Keratinocyte (primary cell): ENCODE results near the gene ZBTB45. TPM values are rescaled to one million over a fixed set of nuclear protein-coding genes. Genes with fewer than 3 reads are reported as not detected.

Experiments
- DNase-seq: peaks from one replicate; pipeline ENCODE4 v3.0.0-alpha.2; 2011; ENCODE audit warnings: low read depth, missing footprints, low spot score
- FAIRE-seq: peaks from 2 replicates; lab custom pipeline; 2011; peaks lifted over from hg19 to GRCh38; lab: Jason Lieb, UNC
- H2AFZ ChIP-seq: 2 replicates; pipeline ENCODE4 v1.6.0; 2012; ENCODE audit warnings: low read length, control low read depth, inconsistent platforms; ENCODE audit not compliant: control insufficient read depth
- H3K27ac ChIP-seq: 2 replicates; pipeline ENCODE4 v1.5.1; 2011; ENCODE audit warnings: low read length; ENCODE audit not compliant: control insufficient read depth, insufficient read depth
- H3K27me3 ChIP-seq: 3 replicates; pipeline ENCODE4 v1.6.0; 2011; ENCODE audit warnings: low read length; ENCODE audit not compliant: control insufficient read depth, insufficient read depth; ENCODE audit errors: extremely low read depth
- H3K36me3 ChIP-seq, 2 experiments: 2 replicates in 1 of 2; 3 replicates in 1 of 2; pipeline ENCODE4 v1.5.1; 2011; ENCODE audit warnings: low read length in 2 of 2, mild to moderate bottlenecking in 1 of 2; ENCODE audit not compliant: control insufficient read depth in 2 of 2, insufficient read depth in 2 of 2; ENCODE audit errors: extremely low read depth in 1 of 2
- H3K4me1 ChIP-seq: 3 replicates; pipeline ENCODE4 v1.5.1; 2011; ENCODE audit warnings: low read length; ENCODE audit not compliant: control insufficient read depth, insufficient read depth; ENCODE audit errors: extremely low read depth
- H3K4me2 ChIP-seq: 3 replicates; pipeline ENCODE4 v1.6.0; 2011; ENCODE audit warnings: low read depth, low read length; ENCODE audit not compliant: control insufficient read depth, insufficient read depth; ENCODE audit errors: extremely low read depth
- H3K4me3 ChIP-seq, 3 experiments: fragments of 200-600 bp in 1 of 3; sonication (generic) in 1 of 3; 2 replicates in 2 of 3; 3 replicates in 1 of 3; pipeline ENCODE4 v1.5.1; 2011 to 2016; ENCODE audit warnings: low read length in 3 of 3, mild to moderate bottlenecking in 3 of 3, control low read depth in 2 of 3, inconsistent platforms in 1 of 3, low read depth in 1 of 3, mixed read lengths in 1 of 3, mixed run types in 1 of 3, moderate library complexity in 1 of 3; ENCODE audit not compliant: control insufficient read depth in 2 of 3, insufficient read depth in 2 of 3; ENCODE audit errors: extremely low read depth in 1 of 3
- H3K79me2 ChIP-seq: 2 replicates; pipeline ENCODE4 v1.6.0; 2012; ENCODE audit warnings: low read length; ENCODE audit not compliant: control insufficient read depth, insufficient read depth
- H3K9ac ChIP-seq: 3 replicates; pipeline ENCODE4 v1.6.0; 2011; ENCODE audit warnings: low read length; ENCODE audit not compliant: control insufficient read depth, insufficient read depth; ENCODE audit errors: extremely low read depth
- H3K9me1 ChIP-seq: 3 replicates; pipeline ENCODE4 v1.6.0; 2011; ENCODE audit warnings: low read length; ENCODE audit not compliant: control insufficient read depth, insufficient read depth; ENCODE audit errors: extremely low read depth
- H3K9me3 ChIP-seq: 2 replicates; pipeline ENCODE4 v1.5.1; 2012; ENCODE audit warnings: low read depth, low read length; ENCODE audit not compliant: control insufficient read depth
- H4K20me1 ChIP-seq: 3 replicates; pipeline ENCODE4 v1.6.0; 2011; ENCODE audit warnings: low read length; ENCODE audit not compliant: control insufficient read depth, insufficient read depth; ENCODE audit errors: extremely low read depth
- EZH2 ChIP-seq: IDR thresholded peaks from one replicate; pipeline ENCODE4 v1.6.1; 2012; ENCODE audit warnings: inconsistent platforms, mild to moderate bottlenecking, low read length, moderate library complexity
- dilution Hi-C: fragments of 300-500 bp; cut with MboI; formaldehyde crosslinking; loops from one replicate; pipeline ENCODE4 v1.7.0; 2020; ENCODE audit warnings: low sequenced_read_pairs; ENCODE audit not compliant: extremely low pct_ligation_motif_present
- polyA plus RNA-seq, 5 experiments: library from polyadenylated mRNA; depleted of rRNA in 3 of 5; stranded (reverse) in 3 of 5; stranded (forward) in 1 of 5; unstranded in 1 of 5; fragments of >200 nt; gene quantifications; 1 replicate in 1 of 5; 2 replicates in 3 of 5; 3 replicates in 1 of 5; pipeline versions ENCODE4 v1.2.1 to v1.2.3, GENCODE V29; 2011 to 2012; ENCODE audit warnings: missing spikeins in 2 of 5, low read depth in 1 of 5, low replicate concordance in 1 of 5
- TF ChIP-seq, protein P1 (sequence below), 3 experiments: IDR thresholded peaks in 1 of 3; conservative IDR thresholded peaks in 1 of 3; optimal IDR thresholded peaks in 1 of 3; 2 replicates in 2 of 3; 3 replicates in 1 of 3; pipeline versions ENCODE3 to v1.5.1; 2011; ENCODE audit warnings: low read length in 3 of 3, mild to moderate bottlenecking in 3 of 3, moderate library complexity in 2 of 3, control low read depth in 1 of 3, inconsistent platforms in 1 of 3; ENCODE audit not compliant: insufficient read depth in 2 of 3; ENCODE audit errors: extremely low read depth in 1 of 3

Gene ZBTB45
- polyA plus RNA-seq, 1 donor (not counting 4 experiments of a cell fraction or from before 2014, with no cell fraction given), result 3.1 TPM

DNA sequence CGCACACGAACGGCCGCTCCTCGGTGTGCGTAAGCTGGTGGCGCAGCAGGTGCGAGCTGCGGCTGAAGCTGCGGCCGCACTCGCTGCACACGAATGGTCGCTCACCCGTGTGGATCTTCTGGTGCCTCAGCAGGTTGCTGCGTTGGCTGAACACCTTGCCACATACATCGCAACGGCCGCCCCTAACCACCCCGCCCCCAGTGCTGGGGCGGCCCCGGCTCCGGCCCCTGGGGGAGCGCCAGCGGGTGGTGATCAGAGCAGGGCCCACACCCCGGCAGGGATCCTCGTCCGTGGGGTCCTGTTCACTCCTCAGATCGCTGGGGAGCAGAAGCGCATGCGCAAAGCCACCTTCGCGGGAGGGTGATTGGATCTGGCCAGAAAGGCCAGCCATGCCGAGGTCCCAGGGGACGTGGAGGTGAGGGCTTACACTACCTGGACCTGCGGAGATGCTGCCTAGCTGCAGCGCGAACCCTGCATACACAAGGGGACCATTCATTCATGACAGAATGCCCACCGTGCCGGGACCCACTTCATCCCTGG is 43.5 kb upstream of the ZBTB45 start:
- dilution Hi-C loops, result no loop called here
- DNase-seq, result no peak
- Histone ChIP-seq H3K4me1 (peaks cover 22% of the 10 kb centered on the region), H3K4me3 (peak overlapping the region in 2 of 3 experiments; percentile 29 to 54), H3K9me3 (no peaks in the 10 kb centered on the region), H3K79me2 (peaks cover under 1% of the 10 kb centered on the region), H3K27me3 (peaks cover 4% of the 10 kb centered on the region), H4K20me1 (no peaks in the 10 kb centered on the region), H2AFZ (no peak overlapping the region), H3K4me2 (peak overlapping the region; percentile 84), H3K27ac (no peak overlapping the region), H3K9ac (no peak overlapping the region), H3K9me1 (no peaks in the 10 kb centered on the region), H3K36me3 (peaks cover 2 to 7% of the 10 kb centered on the region in 2 experiments)
- no peak for TF ChIP-seq EZH2
- TF ChIP-seq, protein P1, sequence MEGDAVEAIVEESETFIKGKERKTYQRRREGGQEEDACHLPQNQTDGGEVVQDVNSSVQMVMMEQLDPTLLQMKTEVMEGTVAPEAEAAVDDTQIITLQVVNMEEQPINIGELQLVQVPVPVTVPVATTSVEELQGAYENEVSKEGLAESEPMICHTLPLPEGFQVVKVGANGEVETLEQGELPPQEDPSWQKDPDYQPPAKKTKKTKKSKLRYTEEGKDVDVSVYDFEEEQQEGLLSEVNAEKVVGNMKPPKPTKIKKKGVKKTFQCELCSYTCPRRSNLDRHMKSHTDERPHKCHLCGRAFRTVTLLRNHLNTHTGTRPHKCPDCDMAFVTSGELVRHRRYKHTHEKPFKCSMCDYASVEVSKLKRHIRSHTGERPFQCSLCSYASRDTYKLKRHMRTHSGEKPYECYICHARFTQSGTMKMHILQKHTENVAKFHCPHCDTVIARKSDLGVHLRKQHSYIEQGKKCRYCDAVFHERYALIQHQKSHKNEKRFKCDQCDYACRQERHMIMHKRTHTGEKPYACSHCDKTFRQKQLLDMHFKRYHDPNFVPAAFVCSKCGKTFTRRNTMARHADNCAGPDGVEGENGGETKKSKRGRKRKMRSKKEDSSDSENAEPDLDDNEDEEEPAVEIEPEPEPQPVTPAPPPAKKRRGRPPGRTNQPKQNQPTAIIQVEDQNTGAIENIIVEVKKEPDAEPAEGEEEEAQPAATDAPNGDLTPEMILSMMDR (optimal IDR thresholded peaks at IDR 0.05 in 1 of 3, IDR thresholded peaks at IDR 0.05 in 1 of 3, conservative IDR thresholded peaks at IDR 0.05 in 1 of 3; ENCODE audit: extremely low read depth in 1 of 3, insufficient read depth in 2 of 3, low read length in 3 of 3), result no peak
- no peak for FAIRE-seq

DNA sequence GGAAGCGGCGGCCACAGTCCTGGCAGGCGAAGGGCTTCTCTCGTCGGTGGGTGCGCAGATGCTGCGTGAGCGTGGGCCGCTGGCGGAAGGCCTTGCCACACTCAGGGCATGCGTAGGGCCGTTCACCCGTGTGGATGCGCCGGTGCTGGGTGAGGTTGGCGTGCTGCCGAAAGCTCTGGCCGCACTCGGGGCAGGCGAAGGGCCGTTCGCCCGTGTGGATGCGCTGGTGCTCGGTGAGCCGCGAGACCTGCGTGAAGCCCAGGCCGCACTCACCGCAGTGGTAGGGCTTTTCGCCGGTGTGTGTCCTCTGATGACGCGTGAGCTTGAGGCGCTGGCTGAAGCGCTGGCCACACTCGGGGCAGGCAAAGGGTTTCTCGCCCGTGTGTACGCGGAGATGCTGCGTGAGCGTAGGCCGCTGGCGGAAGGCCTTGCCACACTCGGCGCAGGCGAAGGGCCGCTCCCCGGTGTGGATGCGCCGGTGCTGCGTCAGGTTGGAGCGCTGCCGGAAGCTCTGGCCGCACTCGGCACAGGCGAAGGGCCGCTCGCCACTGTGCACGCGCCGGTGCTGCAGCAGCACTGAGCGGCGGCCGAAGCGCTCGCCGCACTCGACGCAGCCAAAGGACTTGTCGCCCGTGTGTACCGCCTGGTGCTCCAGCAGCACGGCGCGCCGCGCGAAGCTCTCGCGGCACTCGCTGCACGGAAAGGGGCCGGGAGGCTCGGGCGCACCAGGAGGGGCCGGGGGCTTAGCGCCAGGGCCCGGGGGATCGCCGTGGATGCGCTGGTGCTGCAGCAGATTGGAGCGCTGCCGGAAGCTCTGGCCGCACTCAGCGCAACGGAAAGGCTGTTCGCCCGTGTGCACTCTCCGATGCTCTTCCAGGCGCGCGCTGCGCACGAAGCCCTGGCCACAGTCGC is 42.8 kb upstream of the ZBTB45 start:
- peak overlapping the region; percentile 44 for H3K9ac ChIP-seq
- FAIRE-seq, result no peak
- H3K9me3 ChIP-seq, result no peaks in the 10 kb centered on the region
- no peaks in the 10 kb centered on the region for H4K20me1 ChIP-seq
- H3K4me1 ChIP-seq, result peaks cover 22% of the 10 kb centered on the region
- peaks cover 8% of the 10 kb centered on the region for H3K79me2 ChIP-seq
- no peaks in the 10 kb centered on the region for H3K9me1 ChIP-seq
- dilution Hi-C loops, result no loop called here
- peaks cover 2 to 5% of the 10 kb centered on the region in 2 experiments for H3K36me3 ChIP-seq
- H3K4me3 ChIP-seq, result peak overlapping the region; percentile 23 to 54 (median 29)
- H3K27me3 ChIP-seq, result peaks cover 4% of the 10 kb centered on the region
- H3K27ac ChIP-seq, result no peak overlapping the region
- peak overlapping the region; percentile 56 for H2AFZ ChIP-seq
- peak overlapping the region; percentile 84 for H3K4me2 ChIP-seq
- TF ChIP-seq, protein P1 (optimal IDR thresholded peaks at IDR 0.05 in 1 of 3, IDR thresholded peaks at IDR 0.05 in 1 of 3, conservative IDR thresholded peaks at IDR 0.05 in 1 of 3; ENCODE audit: extremely low read depth in 1 of 3, insufficient read depth in 2 of 3, low read length in 3 of 3), result no peak
- no peak for TF ChIP-seq EZH2
- no peak for DNase-seq
